HepG2 (cell line): ENCODE measurements around the gene RTKN2. TPM values are rescaled to one million over a fixed set of nuclear protein-coding genes. Genes with fewer than 3 reads are reported as not detected.

Experiments used
- ATAC-seq: fragments of 200-7000 bp; cut with Tn5 transposase; 3 replicates; pipeline ENCODE4 v1.9.1; 2020; ENCODE audit warnings: mild to moderate bottlenecking, moderate library complexity
- BruUV-seq: library from RNA; stranded (reverse); fragments of 400-500 nt; replicated peaks from 2 replicates; lab custom pipeline; 2021; lab: Mats Ljungman, UMichigan
- CTCF ChIA-PET: fragments of 300-600 bp; formaldehyde crosslinking; extraction: SDS; loops from one replicate; lab custom pipeline; 2021; ENCODE audit warnings: low total read pairs, inconsistent platforms, low intra/inter-chr PET ratio; lab: Yijun Ruan, JAX
- POLR2A ChIA-PET: fragments of 350-600 bp; sonication (Branson Sonifier 250); formaldehyde crosslinking; loops from one replicate; lab custom pipeline; 2020; ENCODE audit warnings: antibody characterized with exemption, inconsistent platforms; lab: Yijun Ruan, JAX
- DNase-seq: peaks from one replicate; pipeline ENCODE4 v3.0.0-alpha.2; 2015; ENCODE audit warnings: low spot score
- FAIRE-seq: peaks from 3 replicates; lab custom pipeline; 2011; peaks lifted over from hg19 to GRCh38; lab: Jason Lieb, UNC
- H2AFZ ChIP-seq: one replicate; pipeline ENCODE4 v1.6.1; 2011; ENCODE audit warnings: low read length, inconsistent platforms
- H3K27ac ChIP-seq: fragments of 300-600 bp; 3 replicates; pipeline ENCODE4 v1.8.0; 2011; ENCODE audit warnings: mixed run types, mild to moderate bottlenecking, mixed read lengths, low read length, inconsistent platforms; ENCODE audit not compliant: insufficient read depth; ENCODE audit errors: extremely low read length
- H3K27me3 ChIP-seq, 2 experiments: fragments of 200-600 bp in 1 of 2; 2 replicates in 1 of 2; 3 replicates in 1 of 2; pipeline versions ENCODE4 v1.6.0 to v1.8.0; 2011; ENCODE audit warnings: low read length in 2 of 2, mild to moderate bottlenecking in 2 of 2, moderate library complexity in 2 of 2, inconsistent platforms in 1 of 2; ENCODE audit not compliant: insufficient read depth in 2 of 2, control insufficient read depth in 1 of 2
- H3K36me3 ChIP-seq, 2 experiments: fragments of 200-600 bp in 1 of 2; replicated peaks in 1 of 2; 2 replicates in 1 of 2; 3 replicates in 1 of 2; pipeline versions ENCODE4 v1.5.1 to v1.8.0; 2011; ENCODE audit warnings: low read length in 2 of 2, inconsistent platforms in 1 of 2; ENCODE audit not compliant: insufficient read depth in 2 of 2, control insufficient read depth in 1 of 2
- H3K4me1 ChIP-seq: 2 replicates; pipeline ENCODE4 v1.5.1; 2012; ENCODE audit warnings: low read length, inconsistent platforms; ENCODE audit not compliant: insufficient read depth
- H3K4me2 ChIP-seq: 2 replicates; pipeline ENCODE4 v1.6.0; 2011; ENCODE audit warnings: low read depth, low read length, inconsistent platforms
- H3K4me3 ChIP-seq, 3 experiments: fragments of 200-600 bp in 1 of 3; sonication (generic), shearing (Covaris generic) in 1 of 3; replicated peaks in 1 of 3; 2 replicates each; pipeline ENCODE4 v1.5.1; 2011 to 2016; ENCODE audit warnings: low read length in 3 of 3, inconsistent platforms in 2 of 3, low read depth in 2 of 3, mild to moderate bottlenecking in 2 of 3, control low read depth in 1 of 3, mixed read lengths in 1 of 3; ENCODE audit not compliant: insufficient read depth in 1 of 3
- H3K79me2 ChIP-seq: one replicate; pipeline ENCODE4 v1.6.1; 2011; ENCODE audit warnings: low read length, inconsistent platforms; ENCODE audit not compliant: insufficient read depth
- H3K9ac ChIP-seq: 2 replicates; pipeline ENCODE4 v1.6.0; 2011; ENCODE audit warnings: mild to moderate bottlenecking, low read depth, low read length, inconsistent platforms; ENCODE audit not compliant: insufficient read depth
- H3K9me3 ChIP-seq: 2 replicates; pipeline ENCODE4 v1.5.1; 2012; ENCODE audit warnings: mild to moderate bottlenecking, low read length
- H4K20me1 ChIP-seq: 2 replicates; pipeline ENCODE4 v1.6.0; 2011; ENCODE audit warnings: inconsistent platforms, mild to moderate bottlenecking, low read length, moderate library complexity; ENCODE audit not compliant: insufficient read depth
- FOXK2 ChIP-seq: fragments of 450-650 bp; IDR thresholded peaks from 2 replicates; pipeline ENCODE4 v1.6.1; 2016
- HNRNPLL ChIP-seq: fragments of 200-400 bp; formaldehyde crosslinking; IDR thresholded peaks from 2 replicates; pipeline ENCODE4 v1.6.1; 2017; ENCODE audit warnings: mild to moderate bottlenecking, low read depth, low read length; ENCODE audit not compliant: poor library complexity, severe bottlenecking
- KAT8 ChIP-seq: IDR thresholded peaks from 2 replicates; pipeline ENCODE4 v1.6.1; 2016; ENCODE audit warnings: missing genetic modification reagents, missing compliant biosample characterization
- KDM5A ChIP-seq: fragments of 200-600 bp; sonication (generic); IDR thresholded peaks from 2 replicates; pipeline ENCODE4 v1.7.0; 2018; ENCODE audit warnings: antibody characterized with exemption, mild to moderate bottlenecking, low read length, borderline replicate concordance
- LRRFIP1 ChIP-seq: sonication (generic); formaldehyde crosslinking; conservative IDR thresholded peaks from 2 replicates; pipeline ENCODE4 v1.4.0; 2020; ENCODE audit warnings: missing genetic modification reagents
- MAZ ChIP-seq, 2 experiments: sonication (generic) in 1 of 2; formaldehyde crosslinking in 1 of 2; IDR thresholded peaks; 2 replicates each; pipeline versions ENCODE4 v1.5.0 to v1.6.1; 2012 to 2020; ENCODE audit warnings: low read depth in 2 of 2, mild to moderate bottlenecking in 2 of 2, borderline replicate concordance in 1 of 2, improper control_type of control experiment in 1 of 2, low read length in 1 of 2, missing genetic modification reagents in 1 of 2, moderate library complexity in 1 of 2
- MXD4 ChIP-seq: IDR thresholded peaks from 2 replicates; pipeline ENCODE4 v1.6.1; 2016; ENCODE audit warnings: mild to moderate bottlenecking, missing biosample characterization, missing genetic modification reagents
- NR2C2 ChIP-seq: sonication (generic); formaldehyde crosslinking; IDR thresholded peaks from 2 replicates; pipeline ENCODE4 v1.4.0; 2020; ENCODE audit warnings: missing genetic modification reagents, mild to moderate bottlenecking, moderate library complexity, borderline replicate concordance
- PAWR ChIP-seq: sonication (generic); formaldehyde crosslinking; IDR thresholded peaks from 2 replicates; pipeline ENCODE4 v1.4.0; 2020; ENCODE audit warnings: missing genetic modification reagents, mild to moderate bottlenecking, borderline replicate concordance
- POLR2AphosphoS5 ChIP-seq: IDR thresholded peaks from 2 replicates; pipeline ENCODE4 v1.6.1; 2012; ENCODE audit warnings: low read depth, low read length
- TP53 ChIP-seq: sonication (generic); formaldehyde crosslinking; conservative IDR thresholded peaks from 2 replicates; pipeline ENCODE4 v1.4.0; 2020; ENCODE audit warnings: missing genetic modification reagents
- XRCC5 ChIP-seq: fragments of 200-400 bp; formaldehyde crosslinking; optimal IDR thresholded peaks from 2 replicates; pipeline ENCODE3; 2017; ENCODE audit warnings: mild to moderate bottlenecking, low read length
- ZFX ChIP-seq: sonication (generic); formaldehyde crosslinking; IDR thresholded peaks from 2 replicates; pipeline ENCODE4 v1.4.0; 2020; ENCODE audit warnings: mild to moderate bottlenecking, low read depth, missing genetic modification reagents, moderate library complexity
- ZNF276 ChIP-seq: sonication (generic); formaldehyde crosslinking; IDR thresholded peaks from 2 replicates; pipeline ENCODE4 v1.4.0; 2020; ENCODE audit warnings: mild to moderate bottlenecking, low read depth, missing genetic modification reagents
- ZNF3 ChIP-seq: IDR thresholded peaks from 2 replicates; pipeline ENCODE4 v1.7.0; 2017; ENCODE audit warnings: inconsistent platforms
- ZNF569 ChIP-seq: sonication (generic); formaldehyde crosslinking; IDR thresholded peaks from 2 replicates; pipeline ENCODE4 v1.5.0; 2020; ENCODE audit warnings: mild to moderate bottlenecking, missing genetic modification reagents, moderate library complexity, borderline replicate concordance
- WGBS: methylation state at CpG from one replicate; pipeline ENCODE4 v1.1.6; 2017; ENCODE audit warnings: low lambda C conversion rate; 5-methylcytosine and 5-hydroxymethylcytosine counted together
- in situ Hi-C: cut with HindIII; loops from 2 replicates; pipeline ENCODE4 v1.10.0; 2017; ENCODE audit warnings: low pct_unique_long_range_greater_than_20kb; ENCODE audit not compliant: extremely low pct_ligation_motif_present
- intact Hi-C: fragments of 100-400 bp; cut with micrococcal nuclease; formaldehyde crosslinking; loops from one replicate; pipeline ENCODE4 v1.10.0; 2022; ENCODE audit not compliant: unreplicated experiment
- polyA plus RNA-seq, 8 experiments: library from polyadenylated mRNA; depleted of rRNA in 3 of 8; stranded (reverse) in 7 of 8; unstranded in 1 of 8; fragments of >200 nt; fragmentation: Illumina TruSeq in 4 of 8; extraction: Trizol in 4 of 8; gene quantifications; 2 replicates each; pipeline versions ENCODE4 v1.2.1 to v1.2.3, GENCODE V29; 2011 to 2016; ENCODE audit warnings: low read depth in 4 of 8, missing spikeins in 1 of 8, mixed read lengths in 1 of 8; ENCODE audit not compliant: insufficient read depth in 1 of 8
- total RNA-seq, 5 experiments: library from RNA; depleted of rRNA; stranded (reverse); fragments of >200 nt; fragmentation: Illumina TruSeq; extraction: Trizol; gene quantifications; 2 replicates each; pipeline ENCODE4 v1.2.3, GENCODE V29; 2016; ENCODE audit warnings: low read depth in 1 of 5

Gene RTKN2
- total and polyA plus RNA-seq, 2 of the 13 experiments (the other 11 are each of a cell fraction or from before 2014, with no cell fraction given), result 2.2 to 7.0 TPM

GRCh38 chr10:62224606-62225005, 44.0 kb downstream of the RTKN2 start:
- no peak overlapping the region for H3K4me2 ChIP-seq
- in situ Hi-C loops (no loop called here), intact Hi-C loops (no loop called here)
- no peaks in the 10 kb centered on the region for H3K27me3 ChIP-seq
- H3K36me3 ChIP-seq, result no peaks in the 10 kb centered on the region
- ChIA-PET CTCF (no interaction called here), POLR2A (no interaction called here)
- no peaks in the 10 kb centered on the region for H3K4me1 ChIP-seq
- TF ChIP-seq MXD4 (no peak), PAWR (no peak), MAZ (IDR thresholded peaks at IDR 0.05; ENCODE audit: borderline replicate concordance, low read depth, low read length) (no peak), MAZ (CRISPR knock-in tag; IDR thresholded peaks at IDR 0.05; ENCODE audit: low read depth) (no peak), HNRNPLL (no peak), LRRFIP1 (CRISPR knock-in tag) (no peak), NR2C2 (CRISPR knock-in tag) (no peak), ZFX (no peak), XRCC5 (no peak), KDM5A (no peak), TP53 (CRISPR knock-in tag) (no peak), KAT8 (CRISPR knock-in tag) (no peak), FOXK2 (no peak), POLR2AphosphoS5 (no peak), ZNF276 (CRISPR knock-in tag) (no peak), ZNF569 (CRISPR knock-in tag) (no peak), ZNF3 (CRISPR knock-in tag) (no peak)
- H3K4me3 ChIP-seq, result no peak overlapping the region
- WGBS, result 100% methylated on average over 1 of the region's 1 CpG
- no TSS peak for BruUV-seq
- no peak overlapping the region for H3K27ac ChIP-seq
- DNase-seq (no peak), ATAC-seq (no peak), FAIRE-seq (no peak)
- H3K79me2 ChIP-seq, result no peaks in the 10 kb centered on the region
- H3K9me3 ChIP-seq, result no peaks in the 10 kb centered on the region
- no peaks in the 10 kb centered on the region for H4K20me1 ChIP-seq
- H3K9ac ChIP-seq, result no peak overlapping the region
- no peak overlapping the region for H2AFZ ChIP-seq
